Gastrocnemius medialis (tissue), 4 donors: ENCODE results near the gene SSR2.
A peak's percentile ranks its signal among the peaks of the same experiment; 100 is the strongest.

Source experiments
- CTCF ChIP-seq, 5 experiments: fragments of 450-650 bp in 3 of 5; fragments of 200-600 bp in 2 of 5; sonication (generic) in 2 of 5; IDR thresholded peaks in 4 of 5; conservative IDR thresholded peaks in 1 of 5; 1 replicate in 4 of 5; 2 replicates in 1 of 5; pipeline ENCODE4 v1.5.1; 2016 to 2019; ENCODE audit warnings: antibody characterized with exemption in 5 of 5, mild to moderate bottlenecking in 3 of 5, moderate library complexity in 3 of 5
- POLR2A ChIP-seq, 2 donors: fragments of 450-650 bp; IDR thresholded peaks; one replicate each; pipeline ENCODE4 v1.6.1; 2017; ENCODE audit warnings: antibody characterized with exemption in 2 of 2, mild to moderate bottlenecking in 2 of 2, moderate library complexity in 2 of 2

GRCh38 chr1:155989242-155990004, 31.3 kb downstream of the SSR2 start:
- TF ChIP-seq POLR2A (IDR thresholded peaks at IDR 0.05): no peak
- TF ChIP-seq CTCF (IDR thresholded peaks at IDR 0.05 in 4 of 5, conservative IDR thresholded peaks at IDR 0.05 in 1 of 5): peak; percentile 98 to 99 (median 99)
